PC-9 (cell line): ENCODE measurements around the gene QDPR. TPM values are rescaled to one million over a fixed set of nuclear protein-coding genes. Genes with fewer than 3 reads are reported as not detected.

Experiments used
- BruUV-seq: library from RNA; stranded (reverse); fragments of 400-500 nt; replicated peaks from 2 replicates; lab custom pipeline; 2021; lab: Mats Ljungman, UMichigan
- CTCF ChIA-PET: fragments of 300-600 bp; sonication (Branson Sonifier 250); formaldehyde crosslinking; loops from one replicate; lab custom pipeline; 2022; ENCODE audit warnings: antibody characterized with exemption; lab: Charles Lee
- POLR2A ChIA-PET: fragments of 300-600 bp; sonication (Branson Sonifier 250); formaldehyde crosslinking; loops from one replicate; lab custom pipeline; 2022; ENCODE audit warnings: antibody characterized with exemption; ENCODE audit not compliant: unreplicated experiment; lab: Charles Lee
- DNase-seq, 2 experiments: peaks; one replicate each; pipeline versions ENCODE4 v3.0.0 to v3.0.0-alpha.2; 2015 to 2022; ENCODE audit warnings: mixed read lengths in 1 of 2
- H2AFZ ChIP-seq: fragments of 200-600 bp; sonication (generic); 2 replicates; pipeline ENCODE4 v1.8.1; 2017; ENCODE audit warnings: antibody characterized with exemption
- H3F3A ChIP-seq: fragments of 200-600 bp; sonication (generic); 2 replicates; pipeline ENCODE4 v1.8.1; 2017; ENCODE audit warnings: antibody characterized with exemption, mild to moderate bottlenecking, low read depth; ENCODE audit not compliant: insufficient read depth
- H3K27ac ChIP-seq: fragments of 200-600 bp; sonication (generic); 2 replicates; pipeline ENCODE4 v1.6.1; 2016; ENCODE audit warnings: mixed run types
- H3K27me3 ChIP-seq: fragments of 200-600 bp; sonication (generic); 2 replicates; pipeline ENCODE4 v1.6.1; 2016; ENCODE audit warnings: low read depth, mixed run types; ENCODE audit not compliant: insufficient read depth
- H3K36me3 ChIP-seq: fragments of 200-600 bp; sonication (generic); 2 replicates; pipeline ENCODE4 v1.6.1; 2016; ENCODE audit warnings: low read depth, mixed run types
- H3K4me1 ChIP-seq: fragments of 200-600 bp; sonication (generic); replicated peaks from 2 replicates; pipeline ENCODE4 v1.6.1; 2016; ENCODE audit warnings: mixed run types; ENCODE audit not compliant: insufficient read depth
- H3K4me2 ChIP-seq: fragments of 200-600 bp; sonication (generic); 2 replicates; pipeline ENCODE4 v1.6.1; 2017; ENCODE audit warnings: mixed run types
- H3K4me3 ChIP-seq: fragments of 200-600 bp; sonication (generic); 2 replicates; pipeline ENCODE4 v1.6.1; 2016; ENCODE audit warnings: mixed run types
- H3K79me2 ChIP-seq: fragments of 200-600 bp; sonication (generic); 2 replicates; pipeline ENCODE4 v1.6.1; 2017; ENCODE audit warnings: low read depth, mixed run types
- H3K9me2 ChIP-seq: fragments of 200-600 bp; sonication (generic); 2 replicates; pipeline ENCODE4 v1.8.1; 2017; ENCODE audit warnings: mild to moderate bottlenecking; ENCODE audit not compliant: insufficient read depth
- H3K9me3 ChIP-seq: fragments of 200-600 bp; sonication (generic); 2 replicates; pipeline ENCODE4 v1.8.1; 2016; ENCODE audit warnings: low read depth; ENCODE audit not compliant: insufficient read depth
- H4K20me1 ChIP-seq: fragments of 200-600 bp; sonication (generic); 2 replicates; pipeline ENCODE4 v1.8.1; 2017; ENCODE audit not compliant: insufficient read depth
- EZH2 ChIP-seq: fragments of 200-600 bp; sonication (generic); IDR thresholded peaks from 2 replicates; pipeline ENCODE4 v1.8.0; 2017; ENCODE audit warnings: antibody characterized with exemption, low read depth
- intact Hi-C: fragments of 100-400 bp; cut with micrococcal nuclease; formaldehyde crosslinking; loops from one replicate; pipeline ENCODE4 v1.10.0; 2022; ENCODE audit not compliant: unreplicated experiment
- total RNA-seq: library from RNA; stranded (reverse); gene quantifications from 2 replicates; pipeline ENCODE4 v1.2.3, GENCODE V29; 2021
- TF ChIP-seq, protein P1 (sequence below): fragments of 200-600 bp; sonication (generic); conservative IDR thresholded peaks from 2 replicates; pipeline ENCODE4 v1.6.1; 2017; ENCODE audit warnings: mixed run types, antibody characterized with exemption, mild to moderate bottlenecking, moderate library complexity

The QDPR gene
- total RNA-seq, 1 experiment from 2014 or later: 14.0 TPM

DNA sequence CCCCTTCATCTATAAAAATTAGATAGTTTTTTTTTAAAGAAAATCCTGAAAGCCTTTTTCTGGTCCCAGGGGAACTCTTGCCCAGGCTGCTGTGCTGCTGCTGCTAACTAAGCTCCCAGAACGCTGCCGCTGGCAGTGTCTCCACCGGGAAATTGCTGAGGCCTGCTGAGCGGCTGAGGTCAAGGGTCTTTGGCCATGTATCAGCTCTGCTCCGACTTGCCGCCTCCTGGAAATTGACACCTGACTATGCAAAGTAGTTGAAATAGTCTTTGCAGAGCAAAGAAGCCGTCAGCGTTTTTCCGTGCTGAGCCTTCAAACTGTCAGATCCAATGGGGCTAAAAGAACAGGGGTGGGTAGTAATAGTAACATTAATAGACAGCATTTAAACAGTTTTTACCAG is 839 bp downstream of the QDPR start:
- no peaks in the 10 kb centered on the region for H3K9me3 ChIP-seq
- intact Hi-C loops: loop anchor here (5.0 kb wide), 2 partner anchors 296 to 511 kb away; partner anchors contain the start of gene LCORL
- no peaks in the 10 kb centered on the region for H3K9me2 ChIP-seq
- DNase-seq: no peak
- ChIA-PET CTCF (no interaction called here), POLR2A (no interaction called here)
- H3K27ac ChIP-seq: no peak overlapping the region
- H3K36me3 ChIP-seq: no peaks in the 10 kb centered on the region
- H3K4me3 ChIP-seq: peak overlapping the region; percentile 81
- H3K4me2 ChIP-seq: peak overlapping the region; percentile 88
- no peaks in the 10 kb centered on the region for H3F3A ChIP-seq
- TF ChIP-seq EZH2: no peak
- TF ChIP-seq, protein P1, sequence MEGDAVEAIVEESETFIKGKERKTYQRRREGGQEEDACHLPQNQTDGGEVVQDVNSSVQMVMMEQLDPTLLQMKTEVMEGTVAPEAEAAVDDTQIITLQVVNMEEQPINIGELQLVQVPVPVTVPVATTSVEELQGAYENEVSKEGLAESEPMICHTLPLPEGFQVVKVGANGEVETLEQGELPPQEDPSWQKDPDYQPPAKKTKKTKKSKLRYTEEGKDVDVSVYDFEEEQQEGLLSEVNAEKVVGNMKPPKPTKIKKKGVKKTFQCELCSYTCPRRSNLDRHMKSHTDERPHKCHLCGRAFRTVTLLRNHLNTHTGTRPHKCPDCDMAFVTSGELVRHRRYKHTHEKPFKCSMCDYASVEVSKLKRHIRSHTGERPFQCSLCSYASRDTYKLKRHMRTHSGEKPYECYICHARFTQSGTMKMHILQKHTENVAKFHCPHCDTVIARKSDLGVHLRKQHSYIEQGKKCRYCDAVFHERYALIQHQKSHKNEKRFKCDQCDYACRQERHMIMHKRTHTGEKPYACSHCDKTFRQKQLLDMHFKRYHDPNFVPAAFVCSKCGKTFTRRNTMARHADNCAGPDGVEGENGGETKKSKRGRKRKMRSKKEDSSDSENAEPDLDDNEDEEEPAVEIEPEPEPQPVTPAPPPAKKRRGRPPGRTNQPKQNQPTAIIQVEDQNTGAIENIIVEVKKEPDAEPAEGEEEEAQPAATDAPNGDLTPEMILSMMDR: no peak
- H3K79me2 ChIP-seq: no peaks in the 10 kb centered on the region; the same call in 1 of the 2 replicates
- H3K4me1 ChIP-seq: peaks cover 11% of the 10 kb centered on the region; the same call in 1 of the 2 replicates
- H3K27me3 ChIP-seq: peaks cover 9% of the 10 kb centered on the region; the same call in 1 of the 2 replicates
- BruUV-seq: no TSS peak
- H2AFZ ChIP-seq: peak overlapping the region; percentile 98; the same call in 1 of the 2 replicates
- no peaks in the 10 kb centered on the region for H4K20me1 ChIP-seq

DNA sequence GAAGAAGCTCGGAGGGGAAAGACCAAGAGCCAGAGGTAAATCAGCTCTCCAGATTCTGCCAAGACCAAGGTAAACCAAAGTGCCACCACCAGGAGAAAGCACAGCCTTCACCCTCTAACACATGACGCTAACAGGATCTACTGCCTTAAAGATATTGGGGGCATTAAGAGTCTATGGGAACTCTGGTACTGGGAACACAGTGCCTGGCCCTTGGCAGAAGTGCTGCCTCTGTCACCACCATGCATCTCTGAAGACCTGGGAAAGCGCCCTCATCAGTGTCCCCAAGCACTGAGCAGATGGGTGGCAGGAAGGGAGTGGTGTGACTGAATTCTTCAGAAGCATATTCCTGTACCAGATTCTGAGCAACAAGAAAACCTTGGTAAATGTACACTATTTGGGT is 1.3 kb downstream of the QDPR start:
- no peak overlapping the region for H3K4me3 ChIP-seq
- H3F3A ChIP-seq: no peaks in the 10 kb centered on the region
- H3K79me2 ChIP-seq: no peaks in the 10 kb centered on the region; the same call in 1 of the 2 replicates
- no peak for TF ChIP-seq EZH2
- TF ChIP-seq, protein P1: no peak
- POLR2A ChIA-PET: no interaction called here
- intact Hi-C loops: loop anchor here (5.0 kb wide), 2 partner anchors 297 to 512 kb away; partner anchors contain the start of gene LCORL
- H3K27ac ChIP-seq: no peak overlapping the region
- TSS peak; percentile 23 for BruUV-seq
- no peak for DNase-seq
- CTCF ChIA-PET: no interaction called here
- peak overlapping the region; percentile 88 for H3K4me2 ChIP-seq
- no peaks in the 10 kb centered on the region for H4K20me1 ChIP-seq
- H3K4me1 ChIP-seq: peaks cover 11% of the 10 kb centered on the region; the same call in 1 of the 2 replicates
- no peaks in the 10 kb centered on the region for H3K9me3 ChIP-seq
- H3K9me2 ChIP-seq: no peaks in the 10 kb centered on the region
- H2AFZ ChIP-seq: no peak overlapping the region
- no peaks in the 10 kb centered on the region for H3K36me3 ChIP-seq
- peaks cover 4% of the 10 kb centered on the region; the same call in 1 of the 2 replicates for H3K27me3 ChIP-seq

DNA sequence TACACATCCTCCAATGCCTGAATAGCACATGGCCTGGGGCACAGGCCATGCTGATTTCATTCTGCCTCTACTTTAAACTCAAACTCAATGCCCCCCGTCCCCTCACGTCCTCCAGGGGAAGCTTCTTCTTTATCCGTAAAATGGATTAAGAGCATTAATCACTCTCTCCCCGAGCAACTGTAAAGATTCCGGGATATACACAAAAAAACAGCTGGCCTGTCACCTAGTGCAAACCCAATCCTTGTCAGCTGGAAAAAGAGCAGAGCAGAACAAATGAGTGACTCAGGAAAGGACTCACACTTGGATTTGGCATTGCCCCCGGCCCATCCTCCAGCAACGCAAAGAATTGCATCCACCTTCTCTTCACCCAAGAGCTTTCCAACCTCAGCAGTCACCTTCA is 7.8 kb downstream of the QDPR start:
- Histone ChIP-seq H3K4me1 (no peaks in the 10 kb centered on the region), H4K20me1 (no peaks in the 10 kb centered on the region), H2AFZ (no peak overlapping the region), H3K4me2 (no peak overlapping the region), H3F3A (no peaks in the 10 kb centered on the region), H3K27ac (no peak overlapping the region), H3K27me3 (no peaks in the 10 kb centered on the region), H3K4me3 (no peak overlapping the region), H3K79me2 (no peaks in the 10 kb centered on the region), H3K9me3 (no peaks in the 10 kb centered on the region), H3K36me3 (no peaks in the 10 kb centered on the region), H3K9me2 (no peaks in the 10 kb centered on the region)
- CTCF ChIA-PET: interaction anchor here (0.6 kb wide), 1 partner anchor 1365 kb away, joined by 3 read pairs; no protein-coding TSS in a partner anchor
- DNase-seq: no peak
- POLR2A ChIA-PET: no interaction called here
- TF ChIP-seq EZH2: no peak
- TF ChIP-seq, protein P1: no peak
- intact Hi-C loops: no loop called here
- no TSS peak for BruUV-seq
